ENCODE data around the gene CNOT3. TPM values are rescaled to one million over a fixed set of nuclear protein-coding genes. Genes with fewer than 3 reads are reported as not detected.

CNOT3 gene
- total and polyA plus RNA-seq, 2 of the 13 experiments (the other 11 are each of a cell fraction or from before 2014, with no cell fraction given) = 4.3 to 5.8 TPM

DNA sequence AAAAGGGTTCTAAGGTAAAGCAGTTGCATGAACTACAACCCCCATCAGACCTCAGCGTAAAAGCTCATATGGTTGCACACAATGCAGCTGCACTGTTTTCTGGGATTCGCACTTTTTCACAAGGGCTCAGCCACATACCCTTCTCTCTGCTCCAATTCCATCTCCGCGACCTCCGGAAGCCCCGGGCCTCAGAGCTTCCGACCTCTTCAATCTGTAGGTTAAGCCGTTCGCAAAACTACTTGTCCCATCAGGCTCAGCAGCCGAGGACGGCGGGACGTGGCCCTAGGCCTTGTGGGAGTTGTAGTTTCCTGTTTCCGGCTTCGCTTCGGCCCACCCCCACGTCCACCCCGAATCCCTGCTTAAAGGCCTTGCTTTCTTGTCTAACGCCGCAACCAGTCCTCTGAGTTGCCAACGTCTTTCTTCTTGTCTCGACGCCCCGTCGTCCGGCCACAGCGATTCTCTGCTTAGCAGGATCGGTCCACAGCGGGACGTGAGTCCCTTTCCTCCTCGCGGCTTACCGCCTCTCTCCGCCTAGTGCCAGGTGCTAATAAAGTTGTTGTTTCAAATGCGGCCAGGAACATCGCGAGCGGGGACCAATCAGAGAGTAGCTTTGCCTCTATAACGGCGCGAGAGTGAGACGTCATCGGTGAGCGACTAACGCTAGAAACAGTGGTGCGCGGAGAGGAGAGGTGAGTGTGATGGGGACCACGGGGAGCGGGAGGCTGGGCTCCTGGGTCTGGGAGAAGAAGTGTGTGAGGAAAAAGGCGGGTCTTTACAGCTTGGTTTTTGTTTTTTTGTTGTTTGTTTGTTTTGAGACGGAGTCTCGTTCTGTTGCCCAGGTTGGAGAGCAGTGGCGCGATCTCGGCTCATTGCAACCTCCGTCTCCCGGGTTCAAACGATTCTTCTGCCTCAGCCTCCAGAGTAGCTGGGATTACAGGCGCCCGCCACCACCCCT lies 22.2 kb upstream of the CNOT3 start, which contains the start of the genes PRPF31 and TFPT (continued):
- TF ChIP-seq ARID5B (CRISPR knock-in tag; IDR thresholded peaks at IDR 0.05) = peak; percentile 25; the same call in 1 of the 2 replicates
- peak; percentile 52 for TF ChIP-seq ISL2 (CRISPR knock-in tag; IDR thresholded peaks at IDR 0.05)
- peak; percentile 66; the same call in 1 of the 2 replicates for TF ChIP-seq FIP1L1 (IDR thresholded peaks at IDR 0.05; ENCODE audit: borderline replicate concordance, insufficient read depth, low read depth, low read length)
- peak; percentile 78 for TF ChIP-seq TFDP1 (CRISPR knock-in tag; IDR thresholded peaks at IDR 0.05; ENCODE audit: borderline replicate concordance)
- no peak for TF ChIP-seq PAF1 (CRISPR knock-in tag; IDR thresholded peaks at IDR 0.05)
- TF ChIP-seq ZNF382 (CRISPR knock-in tag; IDR thresholded peaks at IDR 0.05; ENCODE audit: borderline replicate concordance) = no peak
- TF ChIP-seq ZNF891 (CRISPR knock-in tag; IDR thresholded peaks at IDR 0.05) = peak; percentile 83; the same call in 1 of the 2 replicates
- TF ChIP-seq ARNT (IDR thresholded peaks at IDR 0.05) = no peak
- TF ChIP-seq FOXO1 (CRISPR knock-in tag; IDR thresholded peaks at IDR 0.05) = peak; percentile 42; the same call in 1 of the 2 replicates
- TF ChIP-seq, protein P1, sequence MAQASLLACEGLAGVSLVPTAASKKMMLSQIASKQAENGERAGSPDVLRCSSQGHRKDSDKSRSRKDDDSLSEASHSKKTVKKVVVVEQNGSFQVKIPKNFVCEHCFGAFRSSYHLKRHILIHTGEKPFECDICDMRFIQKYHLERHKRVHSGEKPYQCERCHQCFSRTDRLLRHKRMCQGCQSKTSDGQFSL (CRISPR knock-in tag; IDR thresholded peaks at IDR 0.05) = peak; percentile 75
- TF ChIP-seq ZNF121 (CRISPR knock-in tag; IDR thresholded peaks at IDR 0.05) = peak; percentile 51; the same call in 1 of the 2 replicates
- peak; percentile 99 for TF ChIP-seq HDAC1 (CRISPR knock-in tag; IDR thresholded peaks at IDR 0.05)
- peak; percentile 67; the same call in 1 of the 2 replicates for TF ChIP-seq FOXK2 (IDR thresholded peaks at IDR 0.05)
- no peak for TF ChIP-seq ZNF264 (CRISPR knock-in tag; IDR thresholded peaks at IDR 0.05)
- TF ChIP-seq, protein P2, sequence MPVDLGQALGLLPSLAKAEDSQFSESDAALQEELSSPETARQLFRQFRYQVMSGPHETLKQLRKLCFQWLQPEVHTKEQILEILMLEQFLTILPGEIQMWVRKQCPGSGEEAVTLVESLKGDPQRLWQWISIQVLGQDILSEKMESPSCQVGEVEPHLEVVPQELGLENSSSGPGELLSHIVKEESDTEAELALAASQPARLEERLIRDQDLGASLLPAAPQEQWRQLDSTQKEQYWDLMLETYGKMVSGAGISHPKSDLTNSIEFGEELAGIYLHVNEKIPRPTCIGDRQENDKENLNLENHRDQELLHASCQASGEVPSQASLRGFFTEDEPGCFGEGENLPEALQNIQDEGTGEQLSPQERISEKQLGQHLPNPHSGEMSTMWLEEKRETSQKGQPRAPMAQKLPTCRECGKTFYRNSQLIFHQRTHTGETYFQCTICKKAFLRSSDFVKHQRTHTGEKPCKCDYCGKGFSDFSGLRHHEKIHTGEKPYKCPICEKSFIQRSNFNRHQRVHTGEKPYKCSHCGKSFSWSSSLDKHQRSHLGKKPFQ (CRISPR knock-in tag; IDR thresholded peaks at IDR 0.05; ENCODE audit: insufficient replicate concordance) = peak; percentile 29
- no peak for TF ChIP-seq EZH2 (conservative IDR thresholded peaks at IDR 0.05; ENCODE audit: low read depth, low read length)
- TF ChIP-seq EEA1 (CRISPR knock-in tag; IDR thresholded peaks at IDR 0.05; ENCODE audit: borderline replicate concordance) = peak; percentile 37; the same call in 1 of the 2 replicates
- TF ChIP-seq ZNF615 (CRISPR knock-in tag; IDR thresholded peaks at IDR 0.05; ENCODE audit: borderline replicate concordance) = no peak
- TF ChIP-seq ELK4 (CRISPR knock-in tag; IDR thresholded peaks at IDR 0.05; ENCODE audit: borderline replicate concordance) = peak; percentile 78; the same call in 1 of the 2 replicates
- TF ChIP-seq MIXL1 (CRISPR knock-in tag; IDR thresholded peaks at IDR 0.05) = peak; percentile 62; the same call in 1 of the 2 replicates
- no peak; the same call in 1 of the 2 replicates for TF ChIP-seq ZNF296 (CRISPR knock-in tag; conservative IDR thresholded peaks at IDR 0.05)

Measured in HepG2 (cell line).